PC-3 (cell line): ENCODE data around the gene SERPINI1. TPM values are rescaled to one million over a fixed set of nuclear protein-coding genes. Genes with fewer than 3 reads are reported as not detected.

Experiments
- ATAC-seq: fragments of 200-7000 bp; cut with Tn5 transposase; 2 replicates; pipeline ENCODE4 v1.9.1; 2020; ENCODE audit warnings: mild to moderate bottlenecking, moderate library complexity
- BruUV-seq: library from RNA; stranded (reverse); fragments of 400-500 nt; replicated peaks from 2 replicates; lab custom pipeline; 2021; lab: Mats Ljungman, UMichigan
- CTCF ChIA-PET: fragments of 300-600 bp; sonication (Branson Sonifier 250); formaldehyde crosslinking; loops from one replicate; lab custom pipeline; 2022; ENCODE audit warnings: antibody characterized with exemption; lab: Charles Lee
- POLR2A ChIA-PET: fragments of 300-600 bp; sonication (Branson Sonifier 250); formaldehyde crosslinking; loops from one replicate; lab custom pipeline; 2022; ENCODE audit warnings: antibody characterized with exemption; ENCODE audit not compliant: unreplicated experiment; lab: Charles Lee
- DNase-seq: peaks from one replicate; pipeline ENCODE4 v3.0.0-alpha.2; 2015
- H2AFZ ChIP-seq: fragments of 300-600 bp; sonication (generic); 2 replicates; pipeline ENCODE4 v1.6.0; 2016; ENCODE audit warnings: antibody characterized with exemption, low read length
- H3F3A ChIP-seq: fragments of 300-600 bp; sonication (generic); one replicate; pipeline ENCODE4 v1.6.0; 2017; ENCODE audit warnings: antibody characterized with exemption, low read length, control low read depth, mild to moderate bottlenecking; ENCODE audit not compliant: unreplicated experiment
- H3K27ac ChIP-seq: fragments of 300-600 bp; sonication (generic); 2 replicates; pipeline ENCODE4 v1.5.1; 2016; ENCODE audit warnings: mild to moderate bottlenecking, low read length
- H3K27me3 ChIP-seq: fragments of 300-600 bp; sonication (generic); 2 replicates; pipeline ENCODE4 v1.6.1; 2016; ENCODE audit warnings: low read length, mixed read lengths
- H3K36me3 ChIP-seq: fragments of 300-600 bp; sonication (generic); 2 replicates; pipeline ENCODE4 v1.6.1; 2016; ENCODE audit warnings: low read depth, mixed run types, low read length, mixed read lengths
- H3K4me1 ChIP-seq: fragments of 300-600 bp; sonication (generic); 2 replicates; pipeline ENCODE4 v1.5.1; 2016; ENCODE audit warnings: low read length; ENCODE audit not compliant: insufficient read depth
- H3K4me2 ChIP-seq: fragments of 300-600 bp; sonication (generic); 2 replicates; pipeline ENCODE4 v1.6.0; 2016; ENCODE audit warnings: low read length
- H3K4me3 ChIP-seq: fragments of 300-600 bp; sonication (generic); 2 replicates; pipeline ENCODE4 v1.5.1; 2016; ENCODE audit warnings: mild to moderate bottlenecking, low read length, mixed read lengths
- H3K79me2 ChIP-seq: fragments of 300-600 bp; sonication (generic); 2 replicates; pipeline ENCODE4 v1.6.1; 2017; ENCODE audit warnings: low read length, mixed read lengths
- H3K9ac ChIP-seq: fragments of 300-600 bp; sonication (generic); 2 replicates; pipeline ENCODE4 v1.6.0; 2016; ENCODE audit warnings: mild to moderate bottlenecking, low read length
- H3K9me2 ChIP-seq: fragments of 300-600 bp; sonication (generic); replicated peaks from 2 replicates; pipeline ENCODE4 v1.6.1; 2016; ENCODE audit warnings: mixed run types, low read length, mixed read lengths
- H3K9me3 ChIP-seq: fragments of 300-600 bp; sonication (generic); 2 replicates; pipeline ENCODE4 v1.6.1; 2016; ENCODE audit warnings: low read length, mixed read lengths
- H4K20me1 ChIP-seq: fragments of 300-600 bp; sonication (generic); 2 replicates; pipeline ENCODE4 v1.6.1; 2016; ENCODE audit warnings: low read length, mixed read lengths
- EZH2 ChIP-seq: fragments of 300-600 bp; sonication (generic); IDR thresholded peaks from one replicate; pipeline ENCODE4 v1.6.1; 2017; ENCODE audit warnings: antibody characterized with exemption, mild to moderate bottlenecking, low read length; ENCODE audit not compliant: unreplicated experiment
- EZH2phosphoT487 ChIP-seq: fragments of 300-600 bp; sonication (generic); IDR thresholded peaks from 2 replicates; pipeline ENCODE4 v1.6.1; 2018; ENCODE audit warnings: mild to moderate bottlenecking, antibody characterized with exemption, low read length, borderline replicate concordance
- intact Hi-C: fragments of 100-400 bp; cut with micrococcal nuclease; formaldehyde crosslinking; loops from 2 replicates; pipeline ENCODE4 v1.9.0; 2023
- total RNA-seq: library from RNA; depleted of rRNA; stranded (reverse); fragments of >200 nt; gene quantifications from 2 replicates; pipeline ENCODE4 v1.2.3, GENCODE V29; 2014
- TF ChIP-seq, protein P1 (sequence below): fragments of 300-600 bp; sonication (generic); conservative IDR thresholded peaks from 2 replicates; pipeline ENCODE4 v1.5.1; 2017; ENCODE audit warnings: antibody characterized with exemption, low read depth, mild to moderate bottlenecking, low read length

SERPINI1 gene
- total RNA-seq, 1 experiment from 2014 or later: 1.3 TPM

DNA sequence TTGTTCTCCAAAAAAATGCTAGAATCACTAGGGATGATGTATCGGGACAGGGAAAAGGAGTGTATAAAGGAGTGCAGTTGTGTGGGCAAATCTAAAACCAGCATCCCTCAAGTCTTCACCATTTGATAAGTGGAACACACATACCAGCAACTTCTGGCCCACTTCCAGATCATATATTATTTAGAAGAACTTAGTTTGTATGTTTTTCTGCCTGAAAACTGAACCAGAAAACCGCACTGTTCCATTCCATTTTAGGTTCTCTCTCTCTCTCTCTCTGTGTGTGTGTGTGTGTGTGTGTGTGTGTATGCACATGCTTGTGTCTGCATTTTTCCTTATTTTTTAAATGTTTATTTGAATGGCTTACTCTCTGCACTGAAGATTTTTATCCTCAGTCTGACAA lies 93.5 kb downstream of the SERPINI1 start:
- Histone ChIP-seq H2AFZ (no peak overlapping the region), H3K4me3 (no peak overlapping the region), H3K4me1 (no peaks in the 10 kb centered on the region), H3K9me3 (no peaks in the 10 kb centered on the region), H4K20me1 (no peaks in the 10 kb centered on the region), H3K4me2 (no peak overlapping the region), H3F3A (no peaks in the 10 kb centered on the region), H3K27me3 (no peaks in the 10 kb centered on the region), H3K9ac (no peak overlapping the region), H3K36me3 (no peaks in the 10 kb centered on the region), H3K79me2 (no peaks in the 10 kb centered on the region), H3K9me2 (no peaks in the 10 kb centered on the region), H3K27ac (no peak overlapping the region)
- TF ChIP-seq EZH2 (no peak), EZH2phosphoT487 (no peak)
- no TSS peak for BruUV-seq
- no peak for ATAC-seq
- intact Hi-C loops: loop anchor here (2.0 kb wide), 1 partner anchor 14 kb away; no protein-coding TSS in a partner anchor
- CTCF ChIA-PET: no interaction called here
- DNase-seq: no peak
- POLR2A ChIA-PET: no interaction called here

DNA sequence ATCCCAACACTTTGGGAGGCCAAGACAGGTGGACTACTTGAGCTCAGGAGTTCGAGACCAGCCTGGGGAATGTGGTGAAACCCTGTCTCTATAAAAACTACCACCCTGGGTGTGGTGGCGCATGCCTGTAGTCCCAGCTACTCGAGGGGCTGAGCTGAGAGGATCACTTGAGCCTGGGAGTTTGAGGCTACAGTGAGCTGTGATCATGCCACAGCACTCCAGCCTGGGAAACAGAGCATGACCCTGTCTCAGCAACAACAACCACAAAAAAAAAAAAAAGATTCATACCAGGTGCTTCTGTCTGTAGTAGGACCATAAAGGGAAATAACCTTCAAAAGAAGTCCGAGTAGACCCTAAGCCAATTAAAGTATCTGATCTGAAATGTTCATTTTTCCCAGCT lies 94.5 kb downstream of the SERPINI1 start:
- Histone ChIP-seq H4K20me1 (no peaks in the 10 kb centered on the region), H3K4me3 (no peak overlapping the region), H3K9ac (no peak overlapping the region), H2AFZ (no peak overlapping the region), H3K4me2 (no peak overlapping the region), H3K27ac (no peak overlapping the region), H3K4me1 (no peaks in the 10 kb centered on the region), H3F3A (no peaks in the 10 kb centered on the region), H3K27me3 (no peaks in the 10 kb centered on the region), H3K36me3 (no peaks in the 10 kb centered on the region), H3K79me2 (no peaks in the 10 kb centered on the region), H3K9me3 (no peaks in the 10 kb centered on the region), H3K9me2 (no peaks in the 10 kb centered on the region)
- no TSS peak for BruUV-seq
- no peak for DNase-seq
- intact Hi-C loops: no loop called here
- ChIA-PET CTCF (interaction anchor here (0.7 kb wide), 1 partner anchor 31 kb away, joined by 7 read pairs; no protein-coding TSS in a partner anchor), POLR2A (no interaction called here)
- ATAC-seq: no peak
- no peak for TF ChIP-seq EZH2phosphoT487
- TF ChIP-seq EZH2: no peak
- TF ChIP-seq, protein P1, sequence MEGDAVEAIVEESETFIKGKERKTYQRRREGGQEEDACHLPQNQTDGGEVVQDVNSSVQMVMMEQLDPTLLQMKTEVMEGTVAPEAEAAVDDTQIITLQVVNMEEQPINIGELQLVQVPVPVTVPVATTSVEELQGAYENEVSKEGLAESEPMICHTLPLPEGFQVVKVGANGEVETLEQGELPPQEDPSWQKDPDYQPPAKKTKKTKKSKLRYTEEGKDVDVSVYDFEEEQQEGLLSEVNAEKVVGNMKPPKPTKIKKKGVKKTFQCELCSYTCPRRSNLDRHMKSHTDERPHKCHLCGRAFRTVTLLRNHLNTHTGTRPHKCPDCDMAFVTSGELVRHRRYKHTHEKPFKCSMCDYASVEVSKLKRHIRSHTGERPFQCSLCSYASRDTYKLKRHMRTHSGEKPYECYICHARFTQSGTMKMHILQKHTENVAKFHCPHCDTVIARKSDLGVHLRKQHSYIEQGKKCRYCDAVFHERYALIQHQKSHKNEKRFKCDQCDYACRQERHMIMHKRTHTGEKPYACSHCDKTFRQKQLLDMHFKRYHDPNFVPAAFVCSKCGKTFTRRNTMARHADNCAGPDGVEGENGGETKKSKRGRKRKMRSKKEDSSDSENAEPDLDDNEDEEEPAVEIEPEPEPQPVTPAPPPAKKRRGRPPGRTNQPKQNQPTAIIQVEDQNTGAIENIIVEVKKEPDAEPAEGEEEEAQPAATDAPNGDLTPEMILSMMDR: no peak

DNA sequence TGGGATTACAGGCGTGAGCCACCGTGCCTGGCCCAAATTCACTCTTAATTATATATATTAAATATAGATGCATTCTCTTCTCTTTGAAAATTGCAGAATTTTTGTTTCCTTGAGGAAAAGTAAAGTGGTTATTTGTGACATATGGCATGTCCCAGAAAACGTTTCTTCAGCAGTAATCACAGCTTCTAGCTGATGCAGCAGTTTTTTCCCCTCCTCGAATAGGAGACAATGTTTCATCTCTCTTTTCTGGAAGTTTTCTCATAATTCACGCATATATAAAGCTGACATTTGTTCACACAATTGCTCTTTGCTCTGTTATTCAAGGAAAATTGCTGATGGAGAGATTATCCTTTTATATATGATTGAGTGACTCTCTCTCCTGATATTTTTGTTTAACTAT lies 99.8 kb downstream of the SERPINI1 start:
- Histone ChIP-seq H3K27me3 (no peaks in the 10 kb centered on the region), H3F3A (no peaks in the 10 kb centered on the region), H3K79me2 (no peaks in the 10 kb centered on the region), H3K4me1 (no peaks in the 10 kb centered on the region), H3K9me3 (no peaks in the 10 kb centered on the region), H3K9ac (no peak overlapping the region), H3K36me3 (no peaks in the 10 kb centered on the region), H3K9me2 (no peaks in the 10 kb centered on the region), H3K4me3 (no peak overlapping the region), H2AFZ (no peak overlapping the region), H3K27ac (no peak overlapping the region), H4K20me1 (no peaks in the 10 kb centered on the region), H3K4me2 (no peak overlapping the region)
- intact Hi-C loops: loop anchor here (5.0 kb wide), 1 partner anchor 92 kb away; no protein-coding TSS in a partner anchor
- no peak for ATAC-seq
- TF ChIP-seq, protein P1: no peak
- TF ChIP-seq EZH2: no peak
- TF ChIP-seq EZH2phosphoT487: no peak
- ChIA-PET POLR2A (no interaction called here), CTCF (no interaction called here)
- no peak for DNase-seq
- no TSS peak for BruUV-seq
